C4-2B (cell line): ENCODE measurements around the gene TTC34.
"Not testable (repeated sequence)": the region's sequence is repeated elsewhere in the genome, so short reads cannot be mapped to it uniquely, and the experiment has no call there.

ENCODE experiments used
- H3K27ac ChIP-seq: fragments of 450-650 bp; 2 replicates; pipeline ENCODE4 v1.5.1; 2017
- CTCF ChIP-seq: fragments of 450-650 bp; conservative IDR thresholded peaks from 2 replicates; pipeline ENCODE4 v1.5.1; 2017; ENCODE audit warnings: mild to moderate bottlenecking
- ZFX ChIP-seq: fragments of 450-650 bp; IDR thresholded peaks from 2 replicates; pipeline ENCODE4 v1.6.1; 2017

Gene TTC34

GRCh38 chr1:2653741-2654442, 147.6 kb downstream of the TTC34 start:
- H3K27ac ChIP-seq, result not testable (repeated sequence)

GRCh38 chr1:2652926-2653571, 148.4 kb downstream of the TTC34 start:
- not testable (repeated sequence) for H3K27ac ChIP-seq

- not testable (repeated sequence) for H3K27ac ChIP-seq
Measured at GRCh38 chr1:2652152-2652925, 149.2 kb downstream of the TTC34 start.

- TF ChIP-seq CTCF, result no peak
- TF ChIP-seq ZFX, result no peak
Measured at GRCh38 chr1:2650967-2651645, 150.4 kb downstream of the TTC34 start.

GRCh38 chr1:2646837-2647236, 154.7 kb downstream of the TTC34 start:
- TF ChIP-seq CTCF (no peak), ZFX (no peak)
- no peak overlapping the region for H3K27ac ChIP-seq

More at GRCh38 chr1:2650967-2651645, 150.4 kb downstream of the TTC34 start:
- H3K27ac ChIP-seq, result no peak overlapping the region

- H3K27ac ChIP-seq, result no peak overlapping the region
- TF ChIP-seq CTCF, result no peak
- TF ChIP-seq ZFX, result no peak
Measured at GRCh38 chr1:2645776-2646175, 155.7 kb downstream of the TTC34 start.

- TF ChIP-seq ZFX (no peak), CTCF (no peak)
- H3K27ac ChIP-seq, result no peak overlapping the region
Measured at GRCh38 chr1:2645143-2645542, 156.3 kb downstream of the TTC34 start.

GRCh38 chr1:2644591-2645101, 156.8 kb downstream of the TTC34 start:
- H3K27ac ChIP-seq, result no peak overlapping the region

GRCh38 chr1:2644171-2644570, 157.3 kb downstream of the TTC34 start:
- TF ChIP-seq CTCF (no peak), ZFX (no peak)

More at GRCh38 chr1:2644591-2645101, 156.8 kb downstream of the TTC34 start:
- TF ChIP-seq ZFX, result no peak

More at GRCh38 chr1:2644171-2644570, 157.3 kb downstream of the TTC34 start:
- H3K27ac ChIP-seq, result no peak overlapping the region
